Left renal pelvis (tissue), 4 donors: ENCODE measurements around the gene ADAMTS3. TPM values are rescaled to one million over a fixed set of nuclear protein-coding genes. Genes with fewer than 3 reads are reported as not detected.

Source experiments
- DNase-seq, 4 donors: peaks; one replicate each; pipeline ENCODE4 v3.0.0-alpha.2; 2013; ENCODE audit warnings: low read depth in 4 of 4, low spot score in 3 of 4
- polyA plus RNA-seq, 4 donors: library from polyadenylated mRNA; unstranded; fragments of 120-200 nt; gene quantifications; one replicate each; pipeline ENCODE4 v1.2.1, GENCODE V29; 2013; ENCODE audit not compliant: insufficient read length in 4 of 4

ADAMTS3 gene
- polyA plus RNA-seq, 4 donors: 9.8 to 18.1 (median 12.4) TPM

- no peak for DNase-seq
Observed at GRCh38 chr4:72358483-72358882, 210.5 kb downstream of the ADAMTS3 start.

GRCh38 chr4:72357908-72358307 is 211.1 kb downstream of the ADAMTS3 start:
- no peak for DNase-seq

GRCh38 chr4:72352711-72353110 is 216.3 kb downstream of the ADAMTS3 start:
- DNase-seq: no peak

GRCh38 chr4:72351521-72351920 is 217.5 kb downstream of the ADAMTS3 start:
- DNase-seq: no peak

- no peak for DNase-seq
Observed at GRCh38 chr4:72348701-72349100, 220.3 kb downstream of the ADAMTS3 start.

- no peak for DNase-seq
Observed at GRCh38 chr4:72344418-72344817, 224.6 kb downstream of the ADAMTS3 start.

GRCh38 chr4:72341432-72341820 is 227.6 kb downstream of the ADAMTS3 start:
- no peak for DNase-seq

DNA sequence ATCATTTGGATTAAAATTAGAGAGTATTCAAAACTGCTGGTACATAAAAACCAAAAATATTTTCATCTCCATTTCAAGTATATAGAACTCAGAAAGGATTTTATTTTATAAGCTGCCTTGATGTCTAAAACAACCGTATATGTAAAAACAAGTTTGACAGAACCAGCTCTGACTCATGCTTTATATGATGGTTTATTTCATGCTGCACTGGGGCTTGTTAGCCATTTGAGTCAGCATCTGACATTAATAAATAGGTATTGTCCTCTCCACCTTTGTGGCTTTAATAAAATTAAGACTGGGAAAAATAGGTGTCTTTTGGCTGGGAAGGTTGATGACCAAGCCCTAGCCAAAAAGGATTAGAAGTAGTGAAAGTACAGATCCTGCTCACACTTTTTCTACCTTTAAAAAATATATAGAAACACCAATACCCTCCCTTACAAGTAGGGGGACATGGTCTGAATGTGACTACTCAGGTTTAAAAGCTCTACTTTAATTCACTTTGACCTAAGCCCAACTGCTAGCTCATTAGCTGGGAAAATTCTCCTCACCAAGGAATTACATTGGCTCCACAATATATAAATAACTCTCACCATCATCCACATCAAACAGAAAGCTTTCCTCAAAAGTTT is 228.1 kb downstream of the ADAMTS3 start:
- no peak for DNase-seq

GRCh38 chr4:72338060-72338459 is 231.0 kb downstream of the ADAMTS3 start:
- DNase-seq: no peak

DNA sequence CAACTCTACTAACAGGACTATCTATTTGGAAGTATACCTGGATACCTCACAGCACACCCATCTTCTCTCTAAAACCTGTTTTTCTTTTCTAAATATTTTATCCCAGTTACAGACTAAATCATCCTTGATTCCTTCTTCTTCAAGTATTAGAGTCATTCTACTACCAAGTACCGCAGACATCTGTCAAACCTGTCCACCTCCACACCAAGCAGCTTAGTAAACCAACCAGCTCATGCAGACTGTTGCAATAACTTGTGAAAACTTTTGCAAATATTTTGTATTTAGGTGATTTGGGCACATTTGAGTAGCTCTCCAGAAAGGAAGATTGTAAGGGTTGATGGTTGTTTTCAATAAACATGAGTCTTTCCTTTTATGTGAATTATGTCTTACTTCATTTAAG is 238.6 kb downstream of the ADAMTS3 start:
- no peak for DNase-seq

DNA sequence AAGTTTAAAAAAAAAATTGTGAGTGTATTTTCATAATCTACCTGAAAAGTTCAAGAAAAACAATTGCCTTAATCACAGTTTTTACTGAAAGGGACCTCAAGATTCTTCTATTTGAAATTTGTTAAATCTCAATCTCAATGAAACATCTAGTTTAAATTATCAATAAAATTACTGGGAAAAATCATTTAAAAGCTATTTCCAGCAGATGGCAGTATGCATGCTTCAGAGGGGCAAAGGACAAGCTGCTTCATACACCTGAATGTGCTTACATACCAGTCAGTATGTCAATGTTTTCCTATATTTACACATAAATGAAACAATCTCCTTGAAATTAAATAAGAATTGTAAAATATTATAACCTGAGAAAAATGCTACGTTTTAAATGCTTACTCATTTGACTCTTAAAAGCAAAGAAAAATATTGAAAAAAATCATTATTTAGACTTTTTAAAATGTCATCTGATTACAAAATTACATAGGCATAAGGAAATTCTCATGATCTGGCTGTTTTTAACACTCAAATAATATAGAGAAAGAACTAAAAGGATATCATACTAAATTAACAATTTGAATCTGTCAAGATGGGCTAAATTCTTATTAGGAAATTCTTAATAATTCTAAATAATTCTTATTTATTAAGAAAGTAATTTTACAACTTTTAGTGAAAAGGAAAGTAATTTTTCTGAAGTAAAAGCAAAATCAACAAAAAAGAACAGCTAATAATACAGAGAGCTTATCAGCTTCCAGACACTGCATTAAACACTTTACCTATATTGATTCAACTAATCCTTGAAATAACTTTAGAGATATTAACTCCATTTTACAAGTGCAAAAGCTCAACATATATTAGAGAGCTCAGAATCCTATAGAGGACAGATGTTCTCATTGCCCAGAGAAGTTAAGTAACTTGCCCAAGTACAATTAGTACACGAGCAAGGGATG is 242.1 kb downstream of the ADAMTS3 start:
- DNase-seq: no peak

DNA sequence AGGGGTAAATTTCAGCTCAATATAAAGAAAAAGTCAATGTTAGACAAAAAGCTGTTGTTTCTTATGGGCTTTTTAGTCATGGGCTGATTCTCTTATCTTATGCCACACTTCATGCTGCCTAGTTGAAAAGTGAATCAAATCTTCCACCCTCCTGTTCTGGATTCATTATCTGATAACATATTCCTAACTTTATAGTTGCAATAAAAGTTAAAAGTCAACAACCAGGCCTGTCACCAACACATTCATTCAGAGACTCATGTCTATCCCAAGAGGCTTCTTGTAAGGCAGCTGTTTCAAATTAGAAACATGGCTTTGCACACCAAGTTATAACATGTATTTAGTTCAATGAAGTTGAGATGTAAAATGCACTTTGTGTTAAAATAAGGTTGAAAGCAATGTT is 243.8 kb downstream of the ADAMTS3 start:
- no peak for DNase-seq

DNA sequence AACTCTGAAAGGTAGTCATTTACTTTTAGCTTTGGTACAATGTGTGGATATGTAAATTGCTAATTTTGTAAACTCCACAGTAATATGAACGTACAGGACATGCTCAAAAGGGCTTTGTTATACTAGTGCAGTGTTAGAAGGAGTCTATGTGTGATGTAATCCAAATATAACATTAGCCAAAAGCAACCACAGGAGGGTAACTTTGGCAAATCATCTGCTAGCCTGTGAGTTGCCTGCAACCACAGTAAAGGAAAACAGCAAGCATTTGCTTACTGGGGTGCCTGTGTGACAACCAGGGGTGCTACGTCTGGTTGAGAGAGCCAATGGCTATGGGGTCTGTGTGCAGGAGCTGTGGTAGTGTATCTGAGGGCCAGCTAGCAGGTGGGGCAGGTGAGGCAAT is 245.8 kb downstream of the ADAMTS3 start:
- no peak for DNase-seq

DNA sequence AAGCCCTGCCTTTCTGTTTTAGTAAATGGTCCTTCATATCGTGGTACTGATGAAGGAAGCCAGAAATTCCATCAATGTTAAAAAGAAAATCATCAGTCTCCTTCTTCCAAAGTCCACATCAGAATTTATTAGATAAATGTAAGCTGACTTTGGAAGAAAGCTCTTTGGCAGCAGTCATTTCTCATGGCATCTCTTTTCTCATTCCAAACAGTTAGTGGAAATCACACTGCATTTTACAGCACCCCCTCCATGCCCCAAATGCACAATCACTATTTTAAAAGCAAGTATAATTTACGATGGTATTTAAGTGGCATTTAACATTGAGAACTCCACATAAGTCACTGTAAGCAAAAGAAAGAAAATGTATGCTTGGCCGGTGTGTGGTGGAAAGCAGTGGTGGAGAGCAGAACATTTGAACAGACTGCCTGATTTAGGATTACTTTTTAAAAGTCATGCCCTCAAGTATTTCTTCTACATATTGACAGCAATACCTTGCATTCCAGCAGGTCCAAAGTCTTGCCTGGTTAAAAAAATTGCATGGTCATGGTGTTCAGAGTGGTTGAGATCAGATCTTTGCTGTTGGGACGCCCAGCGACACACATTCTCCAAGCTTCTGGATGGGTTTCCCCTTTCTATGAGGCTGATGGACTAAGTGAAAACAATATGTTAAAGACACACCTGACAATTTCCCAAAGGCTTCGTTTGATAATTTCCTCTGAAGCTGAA is 248.6 kb downstream of the ADAMTS3 start:
- DNase-seq: no peak

DNA sequence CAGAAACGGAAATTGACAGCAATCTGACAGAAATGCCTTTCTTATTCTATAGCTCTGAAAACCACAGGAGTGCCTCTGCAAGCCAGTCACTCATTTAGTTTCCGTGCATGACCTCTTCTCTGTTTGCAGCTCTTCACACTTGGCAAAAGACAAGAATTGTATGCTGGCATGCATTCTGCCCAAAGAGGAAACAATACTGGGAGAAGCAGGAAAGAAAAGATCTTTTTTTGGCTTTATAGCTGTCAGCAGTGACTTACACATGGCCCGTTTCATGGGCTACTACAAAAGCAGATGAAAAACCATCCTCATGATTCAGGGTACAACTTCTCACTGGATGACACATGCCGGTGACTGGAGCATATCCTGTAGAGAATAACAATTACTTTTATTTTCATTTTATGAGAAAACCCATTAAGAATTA is 249.4 kb downstream of the ADAMTS3 start:
- DNase-seq: no peak

DNA sequence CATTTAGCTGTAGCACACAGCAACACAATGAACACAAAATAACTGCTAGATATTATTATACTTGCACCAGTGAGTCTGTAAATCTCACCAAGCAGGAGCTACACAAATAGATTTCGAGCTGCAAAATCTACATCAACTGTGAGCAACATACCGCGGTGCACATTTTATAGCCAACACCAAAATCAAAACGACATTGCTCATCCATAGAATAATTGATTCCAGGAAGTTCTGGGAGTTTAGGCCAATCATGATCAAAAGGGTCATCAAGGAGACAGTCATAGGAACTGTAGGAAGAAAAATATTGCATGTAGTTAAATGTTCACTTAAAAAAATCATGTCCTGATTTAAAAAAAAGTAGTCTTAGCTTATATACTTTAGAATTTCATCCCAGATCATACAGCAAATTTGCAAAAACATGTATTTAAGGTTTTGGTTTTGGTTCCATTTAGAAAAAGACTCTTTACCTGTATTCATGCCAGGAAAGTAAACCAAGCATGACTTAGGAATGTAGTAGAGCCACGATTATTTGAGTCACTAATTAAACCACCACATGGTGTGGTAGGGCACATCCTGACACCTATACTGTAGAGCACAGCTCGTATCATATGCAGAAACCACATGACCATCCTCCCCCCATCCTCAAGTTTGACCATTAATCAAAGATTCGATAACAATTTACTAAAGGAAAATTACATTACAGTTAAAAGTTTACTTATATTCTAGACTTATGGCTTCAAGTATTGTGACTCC is 250.4 kb downstream of the ADAMTS3 start:
- no peak for DNase-seq

DNA sequence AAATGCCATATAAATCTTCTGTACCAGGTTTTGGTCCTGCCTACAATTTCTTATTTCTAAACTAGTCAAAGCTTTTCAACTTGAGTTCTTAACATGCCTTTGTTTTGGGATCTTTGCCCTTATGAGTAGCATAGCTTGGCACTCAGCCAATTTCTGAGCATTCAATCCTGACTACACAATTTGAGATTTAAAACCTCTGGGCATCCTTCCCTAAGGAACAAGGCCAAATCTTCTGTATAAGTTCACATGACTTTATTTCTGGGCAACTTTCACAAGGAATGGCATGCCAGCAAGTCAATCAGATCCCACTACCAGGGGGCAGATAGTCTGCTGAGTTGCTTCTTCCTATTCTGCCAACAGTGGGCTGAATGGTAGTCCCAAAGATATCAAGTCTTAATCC is 254.2 kb downstream of the ADAMTS3 start:
- no peak for DNase-seq

DNA sequence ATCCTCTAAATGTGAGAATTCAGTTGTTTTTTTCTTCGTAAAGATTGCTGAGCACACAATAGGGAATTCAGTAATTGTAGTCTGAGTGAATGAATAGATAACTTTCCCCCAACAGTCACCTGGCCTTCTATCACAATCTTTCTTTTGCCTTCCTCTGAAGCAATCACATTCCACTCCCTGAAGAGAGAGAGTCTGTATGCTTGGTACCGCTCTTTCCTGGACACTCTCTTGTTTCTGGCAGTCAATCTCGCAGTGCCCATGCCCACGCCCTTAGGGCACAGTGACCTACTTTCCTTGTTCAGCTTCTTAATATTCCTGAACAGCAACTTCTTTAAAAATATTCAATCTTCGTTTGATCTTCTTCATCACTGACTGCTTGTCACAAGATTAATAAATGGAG is 255.9 kb downstream of the ADAMTS3 start:
- no peak for DNase-seq

- no peak for DNase-seq
Observed at GRCh38 chr4:72312032-72312650, 256.9 kb downstream of the ADAMTS3 start.

- no peak for DNase-seq
Observed at GRCh38 chr4:72311291-72311690, 257.7 kb downstream of the ADAMTS3 start.
